DND-41 (cell line): Measurements from ENCODE around the gene KCNT1.

ENCODE experiments used
- ATAC-seq: fragments of 200-7000 bp; cut with Tn5 transposase; 3 replicates; pipeline ENCODE4 v1.9.1; 2021; ENCODE audit warnings: low read depth; ENCODE audit not compliant: insufficient read depth
- DNase-seq: peaks from one replicate; pipeline ENCODE4 v3.0.0-alpha.2; 2020
- H2AFZ ChIP-seq: 2 replicates; pipeline ENCODE4 v1.6.0; 2012; ENCODE audit warnings: low read depth, low read length
- H3K27ac ChIP-seq: 2 replicates; pipeline ENCODE4 v1.5.1; 2012; ENCODE audit warnings: low read length, inconsistent platforms
- H3K27me3 ChIP-seq: fragments of 200-600 bp; sonication (generic); 2 replicates; pipeline ENCODE4 v1.6.0; 2012; ENCODE audit warnings: low read length, mild to moderate bottlenecking, inconsistent platforms; ENCODE audit not compliant: insufficient read depth, poor library complexity
- H3K36me3 ChIP-seq: 2 replicates; pipeline ENCODE4 v1.5.1; 2012; ENCODE audit warnings: low read length, inconsistent platforms; ENCODE audit not compliant: insufficient read depth
- H3K4me1 ChIP-seq: 2 replicates; pipeline ENCODE4 v1.5.1; 2012; ENCODE audit warnings: mild to moderate bottlenecking, low read length; ENCODE audit not compliant: insufficient read depth
- H3K4me2 ChIP-seq: 2 replicates; pipeline ENCODE4 v1.6.0; 2012; ENCODE audit warnings: mild to moderate bottlenecking, moderate library complexity, low read length, inconsistent platforms; ENCODE audit not compliant: insufficient read depth
- H3K4me3 ChIP-seq, 2 experiments: fragments of 200-600 bp in 1 of 2; shearing (Covaris generic) in 1 of 2; 2 replicates each; pipeline ENCODE4 v1.5.1; 2012 to 2016; ENCODE audit warnings: inconsistent platforms in 2 of 2, low read length in 2 of 2, mild to moderate bottlenecking in 2 of 2, low read depth in 1 of 2, moderate library complexity in 1 of 2
- H3K79me2 ChIP-seq: 2 replicates; pipeline ENCODE4 v1.6.0; 2012; ENCODE audit warnings: low read length, inconsistent platforms; ENCODE audit not compliant: insufficient read depth
- H3K9ac ChIP-seq: 2 replicates; pipeline ENCODE4 v1.6.0; 2012; ENCODE audit warnings: low read depth, mild to moderate bottlenecking, inconsistent platforms, low read length, moderate library complexity
- H3K9me3 ChIP-seq: 2 replicates; pipeline ENCODE4 v1.5.1; 2012; ENCODE audit warnings: low read length, moderate library complexity, mild to moderate bottlenecking, inconsistent platforms; ENCODE audit not compliant: insufficient read depth, severe bottlenecking
- H4K20me1 ChIP-seq: 2 replicates; pipeline ENCODE4 v1.6.0; 2012; ENCODE audit warnings: low read length; ENCODE audit not compliant: insufficient read depth
- CTCF ChIP-seq: IDR thresholded peaks from 2 replicates; pipeline ENCODE4 v1.5.1; 2012; ENCODE audit warnings: borderline replicate concordance, low read length, moderate library complexity, mild to moderate bottlenecking; ENCODE audit not compliant: poor library complexity, severe bottlenecking; ENCODE audit errors: extremely low read depth
- EZH2 ChIP-seq: IDR thresholded peaks from 3 replicates; pipeline ENCODE4 v1.6.1; 2012; ENCODE audit warnings: borderline replicate concordance, low read depth, mild to moderate bottlenecking, moderate library complexity, low read length, inconsistent platforms; ENCODE audit not compliant: severe bottlenecking

KCNT1 gene

GRCh38 chr9:135801070-135801469 is 99.1 kb downstream of the KCNT1 start:
- no peak overlapping the region for H3K27ac ChIP-seq

GRCh38 chr9:135802876-135803419 is 101.0 kb downstream of the KCNT1 start:
- Histone ChIP-seq H2AFZ (no peak overlapping the region), H3K36me3 (no peaks in the 10 kb centered on the region), H3K4me2 (no peak overlapping the region), H3K79me2 (no peaks in the 10 kb centered on the region), H3K9me3 (no peaks in the 10 kb centered on the region), H3K9ac (no peak overlapping the region), H3K4me1 (no peaks in the 10 kb centered on the region), H3K27ac (no peak overlapping the region), H4K20me1 (peaks cover 7% of the 10 kb centered on the region; the same call in 1 of the 2 replicates), H3K4me3 (no peak overlapping the region), H3K27me3 (no peaks in the 10 kb centered on the region)
- ATAC-seq = no peak
- DNase-seq = no peak
- TF ChIP-seq EZH2 (no peak), CTCF (no peak)

More at GRCh38 chr9:135801070-135801469, 99.1 kb downstream of the KCNT1 start:
- H3K27me3 ChIP-seq = no peaks in the 10 kb centered on the region
- H2AFZ ChIP-seq = no peak overlapping the region
- H3K4me3 ChIP-seq = no peak overlapping the region
- no peak for TF ChIP-seq CTCF
- no peak for TF ChIP-seq EZH2
- no peaks in the 10 kb centered on the region for H3K4me1 ChIP-seq
- no peak overlapping the region for H3K9ac ChIP-seq
- H3K9me3 ChIP-seq = no peaks in the 10 kb centered on the region
- no peaks in the 10 kb centered on the region for H3K79me2 ChIP-seq
- ATAC-seq = no peak
- H4K20me1 ChIP-seq = peaks cover 7% of the 10 kb centered on the region; the same call in 1 of the 2 replicates
- H3K4me2 ChIP-seq = no peak overlapping the region
- no peak for DNase-seq
- no peaks in the 10 kb centered on the region for H3K36me3 ChIP-seq

GRCh38 chr9:135803441-135803840 is 101.5 kb downstream of the KCNT1 start:
- Histone ChIP-seq H3K9me3 (no peaks in the 10 kb centered on the region), H3K27ac (no peak overlapping the region), H2AFZ (no peak overlapping the region), H3K9ac (no peak overlapping the region), H3K4me2 (no peak overlapping the region), H3K79me2 (no peaks in the 10 kb centered on the region), H3K4me3 (no peak overlapping the region), H3K4me1 (no peaks in the 10 kb centered on the region), H3K27me3 (no peaks in the 10 kb centered on the region), H4K20me1 (peaks cover 7% of the 10 kb centered on the region; the same call in 1 of the 2 replicates), H3K36me3 (no peaks in the 10 kb centered on the region)
- no peak for DNase-seq
- TF ChIP-seq CTCF = no peak
- TF ChIP-seq EZH2 = no peak
- no peak for ATAC-seq
